Fibroblast of pulmonary artery (primary cell): ENCODE data around the gene SLC41A1.

Experiments
- DNase-seq: peaks from one replicate; pipeline ENCODE4 v3.0.0-alpha.2; 2010; ENCODE audit warnings: low read depth
- H3K4me3 ChIP-seq: replicated peaks from 2 replicates; pipeline ENCODE4 v1.5.1; 2011; ENCODE audit warnings: low read depth, mild to moderate bottlenecking, control low read depth, low read length, moderate library complexity
- TF ChIP-seq, protein P1 (sequence below): IDR thresholded peaks from 2 replicates; pipeline ENCODE4 v1.5.1; 2011; ENCODE audit warnings: mild to moderate bottlenecking, control low read depth, low read length, inconsistent platforms; ENCODE audit errors: missing control alignments

SLC41A1 gene

DNA sequence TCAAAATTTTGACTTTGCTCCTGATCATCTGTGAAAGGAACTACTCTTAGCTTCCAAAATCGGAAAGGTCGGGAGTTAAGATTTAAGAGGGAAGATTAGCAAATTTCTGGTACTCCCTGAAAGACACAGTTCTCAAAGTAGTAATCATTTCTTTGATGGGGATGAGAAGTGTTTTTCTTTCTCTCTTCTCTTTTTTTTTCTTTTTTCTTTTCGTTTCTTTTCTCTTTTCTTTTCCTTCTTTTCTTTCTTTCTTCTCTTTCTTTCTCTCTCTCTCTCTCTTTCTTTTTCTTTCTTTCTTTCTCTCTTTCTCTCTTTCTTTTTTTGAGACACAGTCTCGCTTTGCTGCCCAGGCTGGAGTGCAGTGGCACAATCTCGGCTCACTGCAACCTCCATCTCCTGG lies 32.7 kb downstream of the SLC41A1 start:
- no peak for DNase-seq
- no peak overlapping the region for H3K4me3 ChIP-seq
- TF ChIP-seq, protein P1, sequence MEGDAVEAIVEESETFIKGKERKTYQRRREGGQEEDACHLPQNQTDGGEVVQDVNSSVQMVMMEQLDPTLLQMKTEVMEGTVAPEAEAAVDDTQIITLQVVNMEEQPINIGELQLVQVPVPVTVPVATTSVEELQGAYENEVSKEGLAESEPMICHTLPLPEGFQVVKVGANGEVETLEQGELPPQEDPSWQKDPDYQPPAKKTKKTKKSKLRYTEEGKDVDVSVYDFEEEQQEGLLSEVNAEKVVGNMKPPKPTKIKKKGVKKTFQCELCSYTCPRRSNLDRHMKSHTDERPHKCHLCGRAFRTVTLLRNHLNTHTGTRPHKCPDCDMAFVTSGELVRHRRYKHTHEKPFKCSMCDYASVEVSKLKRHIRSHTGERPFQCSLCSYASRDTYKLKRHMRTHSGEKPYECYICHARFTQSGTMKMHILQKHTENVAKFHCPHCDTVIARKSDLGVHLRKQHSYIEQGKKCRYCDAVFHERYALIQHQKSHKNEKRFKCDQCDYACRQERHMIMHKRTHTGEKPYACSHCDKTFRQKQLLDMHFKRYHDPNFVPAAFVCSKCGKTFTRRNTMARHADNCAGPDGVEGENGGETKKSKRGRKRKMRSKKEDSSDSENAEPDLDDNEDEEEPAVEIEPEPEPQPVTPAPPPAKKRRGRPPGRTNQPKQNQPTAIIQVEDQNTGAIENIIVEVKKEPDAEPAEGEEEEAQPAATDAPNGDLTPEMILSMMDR, result no peak

DNA sequence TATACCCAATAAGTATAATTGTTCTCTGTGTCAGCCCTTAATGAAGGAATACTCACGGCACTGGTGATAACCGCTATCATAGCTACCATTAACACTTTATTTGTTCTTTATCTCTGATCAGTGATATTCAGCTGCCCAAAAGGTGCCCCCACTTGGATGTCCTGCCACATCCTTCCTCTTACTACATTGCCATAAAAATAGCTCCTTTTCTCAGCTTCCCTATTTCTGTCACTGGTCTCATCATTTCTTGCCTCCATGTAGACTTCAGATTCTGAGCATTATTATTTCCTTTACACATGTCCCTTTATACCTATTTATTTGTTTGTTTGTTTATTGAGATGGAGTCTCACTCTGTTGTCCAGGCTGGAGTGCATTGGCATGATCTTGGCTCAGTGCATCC lies 35.0 kb downstream of the SLC41A1 start:
- TF ChIP-seq, protein P1, result no peak
- no peak overlapping the region for H3K4me3 ChIP-seq
- no peak for DNase-seq

DNA sequence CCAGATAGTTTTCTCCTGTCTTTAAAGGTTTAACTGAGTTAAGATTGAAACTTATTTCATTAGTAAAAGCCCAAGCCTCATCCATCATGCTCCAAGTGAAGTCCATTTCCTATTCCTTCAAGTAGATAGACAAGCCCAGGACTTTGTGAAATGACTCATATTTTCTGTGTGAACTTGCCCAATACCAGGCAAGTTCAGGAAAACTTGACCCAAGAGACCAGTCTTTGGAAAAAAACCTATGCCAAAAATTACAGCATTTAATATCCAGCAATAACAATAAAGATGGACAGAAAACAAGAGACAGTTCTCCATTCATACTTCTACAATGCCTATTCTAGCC lies 37.3 kb downstream of the SLC41A1 start:
- peak overlapping the region; percentile 82 for H3K4me3 ChIP-seq
- TF ChIP-seq, protein P1, result no peak
- DNase-seq, result peak; percentile 85

DNA sequence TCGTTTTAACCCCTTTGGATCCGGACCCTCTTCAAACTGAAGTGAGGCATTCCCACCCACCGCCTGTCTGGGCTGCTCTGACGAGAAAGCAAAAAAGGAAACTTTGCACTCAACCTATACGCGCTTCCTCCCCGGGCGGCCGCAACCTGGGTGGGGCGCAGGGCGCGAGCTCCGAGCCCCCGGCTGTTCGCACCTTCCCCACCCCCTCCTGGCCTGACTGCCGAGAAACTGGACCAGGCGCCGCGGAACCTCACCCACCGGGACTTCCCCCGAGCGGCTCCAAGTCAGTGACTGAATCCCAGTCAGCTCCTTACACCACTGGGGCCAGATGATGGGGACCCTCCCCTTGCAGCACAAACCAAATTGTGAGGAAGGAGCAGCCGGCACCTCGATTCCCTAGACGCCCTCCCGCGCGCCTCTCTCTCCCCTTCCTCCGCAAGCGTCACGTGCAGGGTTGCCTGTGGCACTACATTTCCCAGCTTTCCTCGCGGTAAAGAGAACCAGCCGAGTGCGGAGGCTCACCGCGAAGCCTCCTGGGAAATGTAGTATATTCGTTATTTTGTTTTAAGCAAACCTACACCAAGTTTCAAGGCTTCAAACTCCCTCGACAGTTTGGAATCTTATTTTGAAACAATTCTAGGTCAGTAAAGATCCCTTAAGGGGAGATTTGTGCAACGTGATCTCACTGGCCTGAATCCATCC lies 37.8 kb downstream of the SLC41A1 start, which contains the start of gene RAB29:
Gene RAB29, minus strand, starts transcription at position 468 of the 702 bp plus-strand sequence. CDS start 526 bp downstream, outside the sequence.
- DNase-seq, result peak; percentile 87
- TF ChIP-seq, protein P1, result no peak
- H3K4me3 ChIP-seq, result peak within 1 kb of the TSS; percentile 82

DNA sequence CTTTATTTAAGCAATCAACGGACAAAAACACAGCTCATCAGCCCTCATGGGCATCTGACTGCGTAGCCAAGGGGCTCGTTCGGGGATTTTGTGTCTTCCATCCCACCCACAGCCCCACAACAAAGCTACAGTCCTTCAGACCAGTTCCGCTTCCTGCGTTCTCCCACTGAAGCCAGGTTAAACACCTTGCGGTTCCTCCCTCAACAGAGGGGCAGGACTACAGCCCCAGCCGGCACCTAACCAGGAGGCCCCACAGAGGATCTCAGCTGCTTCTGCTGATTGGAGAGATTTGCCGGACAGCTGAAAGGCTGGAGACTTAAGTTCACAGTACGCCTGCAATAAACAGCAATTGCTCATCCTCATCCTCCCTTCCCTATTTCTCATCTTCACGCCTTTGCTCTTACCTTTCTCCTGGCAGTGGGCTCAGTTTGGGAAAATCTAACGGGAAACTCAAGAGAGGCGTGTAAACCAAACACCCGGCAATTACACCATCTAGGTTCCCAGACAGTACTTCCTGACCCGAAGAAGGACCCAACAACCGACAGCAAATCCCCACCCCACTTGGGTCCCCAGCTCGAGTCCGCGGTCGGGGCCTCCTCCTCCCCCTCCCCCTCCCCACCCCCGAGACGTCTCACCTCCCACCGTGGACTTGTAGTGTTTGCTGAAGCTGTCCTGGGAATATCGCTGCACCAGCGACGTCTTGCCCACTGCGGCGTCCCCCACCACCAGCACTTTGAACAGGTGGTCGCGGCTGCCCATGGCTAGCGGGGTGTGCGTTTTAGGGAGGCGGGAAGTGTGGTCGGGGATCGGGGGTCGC lies 38.6 kb downstream of the SLC41A1 start:
- DNase-seq, result peak; percentile 24
- peak overlapping the region; percentile 82 for H3K4me3 ChIP-seq
- TF ChIP-seq, protein P1, result no peak

DNA sequence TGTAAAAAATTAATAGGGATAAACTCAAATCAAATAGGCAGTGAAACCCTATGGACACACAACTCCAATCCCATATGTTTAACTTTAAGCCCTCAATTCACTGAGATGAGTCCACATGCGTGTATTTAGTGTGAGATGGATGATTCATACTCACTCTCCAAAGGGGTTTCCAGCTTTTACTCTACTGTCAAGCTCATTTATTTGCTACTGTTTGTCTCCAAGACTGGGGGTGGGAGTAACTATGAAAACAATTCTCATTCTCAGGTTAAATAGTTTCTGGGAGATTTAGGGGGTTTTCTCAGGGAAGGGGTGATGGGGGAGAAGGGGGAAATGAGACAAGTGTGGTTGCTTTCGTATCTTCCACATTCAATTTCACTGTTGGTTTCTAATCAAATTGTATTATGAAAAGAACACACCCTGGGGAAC lies 40.4 kb downstream of the SLC41A1 start:
- no peak overlapping the region for H3K4me3 ChIP-seq
- no peak for DNase-seq
- TF ChIP-seq, protein P1, result no peak
